HG03060 (cell line): ENCODE data around the gene CHRNB2.
"Not testable (repeated sequence)": the region's sequence is repeated elsewhere in the genome, so short reads cannot be mapped to it uniquely, and the experiment has no call there.

ENCODE experiments used
- ATAC-seq: cut with Tn5 transposase; IDR thresholded peaks from one replicate; pipeline ENCODE4 v1.9.1; 2021; ENCODE audit warnings: low read depth, moderate number of reproducible peaks; ENCODE audit not compliant: unreplicated experiment

The CHRNB2 gene

GRCh38 chr1:154567386-154568156, at the start of gene CHRNB2:
CHRNB2 (plus strand) TSS chr1:154567778; CDS start chr1:154568045, 267 bp downstream.
- no peak for ATAC-seq

- no peak for ATAC-seq
These were observed 48.0 kb upstream of the CHRNB2 start for GRCh38 chr1:154519591-154519991.

- ATAC-seq = no peak
These were observed 47.2 kb upstream of the CHRNB2 start for GRCh38 chr1:154520333-154520732.

GRCh38 chr1:154521695-154522094, 45.9 kb upstream of the CHRNB2 start:
- no peak for ATAC-seq

GRCh38 chr1:154524881-154525280, 42.7 kb upstream of the CHRNB2 start:
- no peak for ATAC-seq

- ATAC-seq = no peak
These were observed 40.4 kb upstream of the CHRNB2 start for GRCh38 chr1:154527192-154527591.

GRCh38 chr1:154529308-154529707, 38.3 kb upstream of the CHRNB2 start:
- ATAC-seq = no peak

GRCh38 chr1:154531950-154532349, 35.6 kb upstream of the CHRNB2 start:
- not testable (repeated sequence) for ATAC-seq

- ATAC-seq = no peak
These were observed 33.4 kb upstream of the CHRNB2 start for GRCh38 chr1:154533952-154534844.

- no peak for ATAC-seq
These were observed 31.0 kb upstream of the CHRNB2 start for GRCh38 chr1:154536570-154536969.

- ATAC-seq = no peak
These were observed 27.8 kb upstream of the CHRNB2 start for GRCh38 chr1:154539486-154540483.

GRCh38 chr1:154541231-154541630, 26.3 kb upstream of the CHRNB2 start:
- ATAC-seq = no peak

- ATAC-seq = no peak
These were observed 21.1 kb upstream of the CHRNB2 start for GRCh38 chr1:154546264-154547063.

GRCh38 chr1:154547105-154547732, 20.4 kb upstream of the CHRNB2 start:
- no peak for ATAC-seq

GRCh38 chr1:154548028-154548427, 19.6 kb upstream of the CHRNB2 start:
- ATAC-seq = no peak

- ATAC-seq = no peak
These were observed 18.3 kb upstream of the CHRNB2 start for GRCh38 chr1:154549202-154549770.

GRCh38 chr1:154550070-154550469, 17.5 kb upstream of the CHRNB2 start:
- no peak for ATAC-seq

- no peak for ATAC-seq
These were observed 16.9 kb upstream of the CHRNB2 start for GRCh38 chr1:154550657-154551056.

- no peak for ATAC-seq
These were observed 16.1 kb upstream of the CHRNB2 start for GRCh38 chr1:154551474-154551873.
